ENCODE measurements around the gene SLC5A10. TPM values are rescaled to one million over a fixed set of nuclear protein-coding genes. Genes with fewer than 3 reads are reported as not detected.

Gene SLC5A10
- total RNA-seq, 1 donor from 2014 or later: not detected

- TF ChIP-seq CTCF (conservative IDR thresholded peaks at IDR 0.05; ENCODE audit: low read depth, low read length): no peak
- H3K4me3 ChIP-seq (ENCODE audit: low read depth, low read length): no peak overlapping the region
- DNase-seq (ENCODE audit: low read depth): no peak
Measured at GRCh38 chr17:19001907-19002590, 50.1 kb downstream of the SLC5A10 start.

GRCh38 chr17:19002805-19003542 lies 51.0 kb downstream of the SLC5A10 start:
- TF ChIP-seq CTCF (conservative IDR thresholded peaks at IDR 0.05; ENCODE audit: low read depth, low read length): no peak
- peak overlapping the region; percentile 63 for H3K4me3 ChIP-seq (ENCODE audit: low read depth, low read length)
- DNase-seq (ENCODE audit: low read depth): no peak

- no peak for DNase-seq (ENCODE audit: low read depth)
- no peak for TF ChIP-seq CTCF (conservative IDR thresholded peaks at IDR 0.05; ENCODE audit: low read depth, low read length)
- peak overlapping the region; percentile 63 for H3K4me3 ChIP-seq (ENCODE audit: low read depth, low read length)
Measured at GRCh38 chr17:19003543-19004420, 51.8 kb downstream of the SLC5A10 start.

GRCh38 chr17:19004421-19005136 lies 52.6 kb downstream of the SLC5A10 start, which contains the start of gene FAM83G:
Gene FAM83G (minus strand): TSS chr17:19004764. CDS start chr17:19004041, 723 bp downstream.
- no peak for TF ChIP-seq CTCF (conservative IDR thresholded peaks at IDR 0.05; ENCODE audit: low read depth, low read length)
- peak within 1 kb of the TSS; percentile 63 for H3K4me3 ChIP-seq (ENCODE audit: low read depth, low read length)
- no peak for DNase-seq (ENCODE audit: low read depth)

GRCh38 chr17:19005137-19005773 lies 53.3 kb downstream of the SLC5A10 start:
- H3K4me3 ChIP-seq (ENCODE audit: low read depth, low read length): peak overlapping the region; percentile 42
- TF ChIP-seq CTCF (conservative IDR thresholded peaks at IDR 0.05; ENCODE audit: low read depth, low read length): no peak
- DNase-seq (ENCODE audit: low read depth): no peak
